IMR-90 (cell line): ENCODE results near the gene PRH1. TPM values are rescaled to one million over a fixed set of nuclear protein-coding genes. Genes with fewer than 3 reads are reported as not detected.

ENCODE experiments used
- ATAC-seq: fragments of 200-7000 bp; cut with Tn5 transposase; 2 replicates; pipeline ENCODE4 v1.9.1; 2020; ENCODE audit warnings: low read depth, mild to moderate bottlenecking, moderate library complexity
- BruUV-seq: library from RNA; stranded (reverse); fragments of 400-500 nt; replicated peaks from 2 replicates; lab custom pipeline; 2021; lab: Mats Ljungman, UMichigan
- CTCF ChIA-PET: fragments of 300-600 bp; formaldehyde crosslinking; extraction: SDS; loops from one replicate; lab custom pipeline; 2021; ENCODE audit warnings: antibody characterized with exemption; lab: Yijun Ruan, JAX
- POLR2A ChIA-PET: fragments of 300-600 bp; sonication (Branson Sonifier 250); formaldehyde crosslinking; loops from one replicate; lab custom pipeline; 2022; ENCODE audit warnings: antibody characterized with exemption; ENCODE audit not compliant: unreplicated experiment; lab: Charles Lee
- DNase-seq: peaks from one replicate; pipeline ENCODE4 v3.0.0; 2013
- H2AFZ ChIP-seq: replicated peaks from 2 replicates; pipeline ENCODE3; 2013; ENCODE audit warnings: low read length, mild to moderate bottlenecking; ENCODE audit not compliant: poor library complexity
- H2AK5ac ChIP-seq: 2 replicates; pipeline ENCODE4 v1.6.1; 2013; ENCODE audit warnings: low read depth, low read length, inconsistent platforms
- H2AK9ac ChIP-seq: replicated peaks from 2 replicates; pipeline ENCODE3; 2013; ENCODE audit warnings: mild to moderate bottlenecking, low read depth, low read length, moderate library complexity; ENCODE audit not compliant: poor library complexity
- H2BK120ac ChIP-seq: 2 replicates; pipeline ENCODE4 v1.6.1; 2013; ENCODE audit warnings: low read depth, low read length, inconsistent platforms
- H2BK15ac ChIP-seq: 3 replicates; pipeline ENCODE4 v1.6.1; 2013; ENCODE audit warnings: low read depth, low read length, inconsistent platforms
- H2BK20ac ChIP-seq: 2 replicates; pipeline ENCODE4 v1.6.1; 2013; ENCODE audit warnings: low read depth, mild to moderate bottlenecking, inconsistent platforms, low read length, moderate library complexity
- H2BK5ac ChIP-seq: 2 replicates; pipeline ENCODE4 v1.6.1; 2013; ENCODE audit warnings: mild to moderate bottlenecking, low read depth, low read length, inconsistent platforms; ENCODE audit not compliant: poor library complexity, severe bottlenecking
- H3K14ac ChIP-seq: replicated peaks from 2 replicates; pipeline ENCODE4 v1.6.1; 2013; ENCODE audit warnings: low read depth, low read length, inconsistent platforms
- H3K18ac ChIP-seq: 2 replicates; pipeline ENCODE4 v1.6.1; 2013; ENCODE audit warnings: low read depth, low read length, control low read depth
- H3K23ac ChIP-seq: 2 replicates; pipeline ENCODE4 v1.6.1; 2013; ENCODE audit warnings: low read depth, low read length, inconsistent platforms
- H3K27ac ChIP-seq: 2 replicates; pipeline ENCODE4 v1.5.1; 2013; ENCODE audit warnings: mild to moderate bottlenecking, control low read depth, low read length; ENCODE audit not compliant: insufficient read depth
- H3K27me3 ChIP-seq: 2 replicates; pipeline ENCODE4 v1.6.1; 2013; ENCODE audit warnings: low read length; ENCODE audit not compliant: control insufficient read depth, insufficient read depth
- H3K36me3 ChIP-seq: 2 replicates; pipeline ENCODE4 v1.6.1; 2013; ENCODE audit warnings: low read length, mixed read lengths; ENCODE audit not compliant: control insufficient read depth, insufficient read depth
- H3K4ac ChIP-seq: 2 replicates; pipeline ENCODE4 v1.6.1; 2013; ENCODE audit warnings: low read depth, low read length, inconsistent platforms
- H3K4me1 ChIP-seq: 2 replicates; pipeline ENCODE4 v1.6.1; 2013; ENCODE audit warnings: low read length, mixed read lengths; ENCODE audit not compliant: control insufficient read depth, insufficient read depth
- H3K4me2 ChIP-seq: 2 replicates; pipeline ENCODE4 v1.6.1; 2013; ENCODE audit warnings: low read depth, mild to moderate bottlenecking, control low read depth, low read length, moderate library complexity
- H3K4me3 ChIP-seq: 2 replicates; pipeline ENCODE4 v1.5.1; 2013; ENCODE audit warnings: low read depth, mild to moderate bottlenecking, control low read depth, low read length, moderate library complexity; ENCODE audit not compliant: insufficient read depth
- H3K56ac ChIP-seq: 2 replicates; pipeline ENCODE4 v1.6.1; 2013; ENCODE audit warnings: low read length, inconsistent platforms; ENCODE audit not compliant: insufficient read depth; ENCODE audit errors: extremely low read depth
- H3K79me1 ChIP-seq, 2 experiments: 2 replicates each; pipeline ENCODE4 v1.6.1; 2013; ENCODE audit warnings: low read length in 2 of 2, inconsistent platforms in 1 of 2, low read depth in 1 of 2
- H3K9ac ChIP-seq: 2 replicates; pipeline ENCODE4 v1.6.1; 2013; ENCODE audit warnings: low read depth, low read length, control low read depth
- H3K9me1 ChIP-seq: 2 replicates; pipeline ENCODE4 v1.6.1; 2013; ENCODE audit warnings: low read length, inconsistent platforms; ENCODE audit not compliant: insufficient read depth
- H3K9me3 ChIP-seq: 2 replicates; pipeline ENCODE4 v1.6.1; 2013; ENCODE audit warnings: low read length; ENCODE audit not compliant: control insufficient read depth, insufficient read depth
- H4K20me1 ChIP-seq: 2 replicates; pipeline ENCODE4 v1.6.1; 2013; ENCODE audit warnings: low read length, inconsistent platforms; ENCODE audit not compliant: insufficient read depth
- H4K5ac ChIP-seq: 2 replicates; pipeline ENCODE4 v1.6.1; 2013; ENCODE audit warnings: mild to moderate bottlenecking, low read depth, low read length, control low read depth
- H4K8ac ChIP-seq, 2 experiments: 2 replicates each; pipeline ENCODE4 v1.6.1; 2013; ENCODE audit warnings: low read depth in 2 of 2, low read length in 2 of 2, control low read depth in 1 of 2, inconsistent platforms in 1 of 2
- H4K91ac ChIP-seq: 2 replicates; pipeline ENCODE4 v1.6.1; 2013; ENCODE audit warnings: low read depth, low read length, inconsistent platforms; ENCODE audit not compliant: insufficient read depth
- CEBPB ChIP-seq: IDR thresholded peaks from 2 replicates; pipeline ENCODE4 v1.6.1; 2012; ENCODE audit warnings: low read depth, low read length, improper control_type of control experiment
- CTCF ChIP-seq: conservative IDR thresholded peaks from 2 replicates; pipeline ENCODE4 v1.5.1; 2012; ENCODE audit warnings: mild to moderate bottlenecking, low read depth, low read length, improper control_type of control experiment
- ELK1 ChIP-seq: fragments of 150-350 bp; IDR thresholded peaks from 2 replicates; pipeline ENCODE4 v1.6.1; 2016; ENCODE audit warnings: low read depth, mild to moderate bottlenecking, low read length, moderate library complexity, borderline replicate concordance
- MAFK ChIP-seq: IDR thresholded peaks from 2 replicates; pipeline ENCODE4 v1.6.1; 2012; ENCODE audit warnings: low read depth, low read length, improper control_type of control experiment
- MXI1 ChIP-seq: IDR thresholded peaks from 2 replicates; pipeline ENCODE4 v1.6.1; 2012; ENCODE audit warnings: low read depth, mild to moderate bottlenecking, low read length, moderate library complexity, borderline replicate concordance
- NFE2L2 ChIP-seq: fragments of 150-350 bp; IDR thresholded peaks from 2 replicates; pipeline ENCODE4 v1.6.1; 2016; ENCODE audit warnings: low read depth, mild to moderate bottlenecking, low read length
- POLR2A ChIP-seq: IDR thresholded peaks from 2 replicates; pipeline ENCODE4 v1.6.1; 2012; ENCODE audit warnings: mild to moderate bottlenecking, low read depth, low read length
- RAD21 ChIP-seq: IDR thresholded peaks from 2 replicates; pipeline ENCODE4 v1.6.1; 2012; ENCODE audit warnings: low read length, improper control_type of control experiment
- RCOR1 ChIP-seq: IDR thresholded peaks from 2 replicates; pipeline ENCODE4 v1.6.1; 2012; ENCODE audit warnings: mild to moderate bottlenecking, low read length, improper control_type of control experiment; ENCODE audit not compliant: insufficient replicate concordance
- USF2 ChIP-seq: fragments of 150-350 bp; IDR thresholded peaks from 2 replicates; pipeline ENCODE4 v1.6.1; 2017; ENCODE audit warnings: mild to moderate bottlenecking, antibody characterized with exemption, low read length, low read depth
- WGBS, 2 experiments: methylation state at CpG; one replicate each; pipeline versions ENCODE4 v1.1.5 to v1.1.7; 2013; ENCODE audit warnings: missing lambda C conversion rate in 2 of 2; ENCODE audit not compliant: insufficient read length in 1 of 2; ENCODE audit errors: extremely low coverage in 2 of 2; 5-methylcytosine and 5-hydroxymethylcytosine counted together
- dilution Hi-C: fragments of 300-500 bp; cut with HindIII; formaldehyde crosslinking; loops from one replicate; pipeline ENCODE4 v1.14.3; 2018; ENCODE audit warnings: low sequenced_read_pairs; ENCODE audit not compliant: unreplicated experiment
- in situ Hi-C: fragments of 300-500 bp; cut with MboI; formaldehyde crosslinking; loops from 3 replicates; pipeline ENCODE4 v1.14.3; 2019; ENCODE audit warnings: low sequenced_read_pairs, inconsistent platforms, mixed read lengths
- intact Hi-C: fragments of 100-400 bp; cut with micrococcal nuclease; formaldehyde crosslinking; loops from 2 replicates; pipeline ENCODE4 v1.10.0; 2022
- polyA plus RNA-seq, 3 experiments: library from polyadenylated mRNA; depleted of rRNA; stranded (reverse); fragments of >200 nt; gene quantifications; 2 replicates each; pipeline ENCODE4 v1.2.3, GENCODE V29; 2012; ENCODE audit warnings: low replicate concordance in 1 of 3
- total RNA-seq: library from RNA; depleted of rRNA; stranded (reverse); fragments of >200 nt; gene quantifications from 2 replicates; pipeline ENCODE4 v1.2.3, GENCODE V29; 2012

Gene PRH1
- total and polyA plus RNA-seq, 2 of the 4 experiments (the other 2 are of a cell fraction), result 3.0 to 18.8 TPM

GRCh38 chr12:10863512-10864218 lies 20.4 kb downstream of the PRH1 start:
- Histone ChIP-seq H3K79me1 (peaks cover 0 to 2% of the 10 kb centered on the region in 2 experiments; a peak in 1 of 4 replicates), H2BK15ac (no peak overlapping the region), H3K4me3 (no peak overlapping the region), H4K5ac (no peak overlapping the region), H3K23ac (no peak overlapping the region), H2AK9ac (no peak overlapping the region), H4K8ac (no peak overlapping the region), H4K91ac (no peak overlapping the region), H3K9me1 (peaks cover 4% of the 10 kb centered on the region; the same call in 1 of the 2 replicates), H2AFZ (no peak overlapping the region), H3K4me2 (no peak overlapping the region), H3K36me3 (no peaks in the 10 kb centered on the region), H3K27ac (no peak overlapping the region), H3K18ac (no peak overlapping the region), H3K27me3 (no peaks in the 10 kb centered on the region), H4K20me1 (no peaks in the 10 kb centered on the region), H2BK5ac (no peak overlapping the region), H3K14ac (no peak overlapping the region), H3K9me3 (no peaks in the 10 kb centered on the region), H2BK20ac (no peak overlapping the region), H2BK120ac (no peak overlapping the region), H3K56ac (no peak overlapping the region), H3K9ac (no peak overlapping the region), H3K4ac (no peak overlapping the region), H3K4me1 (no peaks in the 10 kb centered on the region), H2AK5ac (no peak overlapping the region)
- in situ Hi-C loops (no loop called here), dilution Hi-C loops (no loop called here), intact Hi-C loops (no loop called here)
- no peak for TF ChIP-seq POLR2A
- TF ChIP-seq RAD21, result no peak
- no peak for TF ChIP-seq NFE2L2
- TF ChIP-seq USF2, result no peak
- no peak for TF ChIP-seq CEBPB
- TF ChIP-seq ELK1, result no peak
- TF ChIP-seq MXI1, result no peak
- no peak for TF ChIP-seq MAFK
- no peak for TF ChIP-seq CTCF
- no peak for TF ChIP-seq RCOR1
- no TSS peak for BruUV-seq
- POLR2A ChIA-PET, result no interaction called here
- no peak for DNase-seq
- CTCF ChIA-PET, result no interaction called here
- no CpG with 5 or more reads among the region's 2 CpGs for WGBS, 2 experiments
- no peak for ATAC-seq
